WTC11 (cell line): ENCODE data around the gene CHFR. TPM values are rescaled to one million over a fixed set of nuclear protein-coding genes. Genes with fewer than 3 reads are reported as not detected.

Source experiments
- ATAC-seq: fragments of 200-7000 bp; cut with Tn5 transposase; 2 replicates; pipeline ENCODE4 v1.10.0; 2021; ENCODE audit warnings: mild to moderate bottlenecking, moderate library complexity
- CTCF ChIA-PET: fragments of 300-600 bp; sonication (Branson Sonifier 250); formaldehyde crosslinking; loops from one replicate; lab custom pipeline; 2021; ENCODE audit warnings: antibody characterized with exemption; lab: Charles Lee
- POLR2A ChIA-PET: fragments of 350-600 bp; sonication (Branson Sonifier 250); formaldehyde crosslinking; loops from one replicate; lab custom pipeline; 2021; ENCODE audit warnings: antibody characterized with exemption; lab: Charles Lee
- DNase-seq: peaks from one replicate; pipeline ENCODE4 v3.0.0; 2021; ENCODE audit warnings: low spot score
- H3K27ac Mint-ChIP-seq: 2 replicates; pipeline ENCODE4 v1.8.0; 2021; ENCODE audit warnings: mixed read lengths
- H3K27me3 Mint-ChIP-seq: 2 replicates; pipeline ENCODE4 v1.8.0; 2021; ENCODE audit warnings: low read depth, mild to moderate bottlenecking, moderate library complexity, mixed read lengths
- H3K36me3 Mint-ChIP-seq: 2 replicates; pipeline ENCODE4 v1.8.0; 2021; ENCODE audit warnings: mixed read lengths
- H3K4me1 Mint-ChIP-seq: 2 replicates; pipeline ENCODE4 v1.8.0; 2022; ENCODE audit warnings: mixed read lengths
- H3K4me3 Mint-ChIP-seq: 2 replicates; pipeline ENCODE4 v1.8.0; 2021; ENCODE audit warnings: mild to moderate bottlenecking, moderate library complexity, mixed read lengths
- H3K9me3 Mint-ChIP-seq: 2 replicates; pipeline ENCODE4 v1.8.0; 2021; ENCODE audit warnings: mixed read lengths
- ATF6 ChIP-seq: sonication (generic); formaldehyde crosslinking; IDR thresholded peaks from 2 replicates; pipeline ENCODE4 v1.8.1; 2023; ENCODE audit warnings: mild to moderate bottlenecking, missing genetic modification reagents
- CREM ChIP-seq: sonication (generic); formaldehyde crosslinking; IDR thresholded peaks from 2 replicates; pipeline ENCODE4 v1.8.1; 2022; ENCODE audit warnings: mild to moderate bottlenecking, missing genetic modification reagents, moderate library complexity
- EMX1 ChIP-seq: fragments of 250-450 bp; sonication (Bioruptor Pico); IDR thresholded peaks from 2 replicates; pipeline ENCODE4 v1.8.0; 2021; ENCODE audit warnings: mild to moderate bottlenecking
- FOXP1 ChIP-seq: sonication (generic); formaldehyde crosslinking; IDR thresholded peaks from 2 replicates; pipeline ENCODE4 v1.8.0; 2022; ENCODE audit warnings: missing genetic modification reagents, mild to moderate bottlenecking, moderate library complexity, borderline replicate concordance
- HMGXB4 ChIP-seq: sonication (generic); formaldehyde crosslinking; IDR thresholded peaks from 2 replicates; pipeline ENCODE4 v1.8.1; 2023; ENCODE audit warnings: mild to moderate bottlenecking, moderate library complexity, missing genetic modification reagents
- MAX ChIP-seq: sonication (generic); formaldehyde crosslinking; IDR thresholded peaks from 2 replicates; pipeline ENCODE4 v1.8.0; 2022; ENCODE audit warnings: mild to moderate bottlenecking, missing genetic modification reagents
- NFATC4 ChIP-seq: fragments of 250-450 bp; sonication (Bioruptor Pico); IDR thresholded peaks from 2 replicates; pipeline ENCODE4 v1.9.0; 2021; ENCODE audit warnings: mild to moderate bottlenecking
- NFE2L1 ChIP-seq: sonication (generic); formaldehyde crosslinking; IDR thresholded peaks from 2 replicates; pipeline ENCODE4 v1.8.1; 2023; ENCODE audit warnings: missing genetic modification reagents
- NR1H2 ChIP-seq: sonication (generic); formaldehyde crosslinking; IDR thresholded peaks from 2 replicates; pipeline ENCODE4 v1.9.0; 2021; ENCODE audit warnings: mild to moderate bottlenecking, moderate library complexity, missing genetic modification reagents
- OVOL2 ChIP-seq: fragments of 250-450 bp; sonication (Bioruptor Pico); IDR thresholded peaks from 2 replicates; pipeline ENCODE4 v1.9.0; 2021; ENCODE audit warnings: mild to moderate bottlenecking, borderline replicate concordance
- PREB ChIP-seq: sonication (generic); formaldehyde crosslinking; IDR thresholded peaks from 2 replicates; pipeline ENCODE4 v1.8.1; 2022; ENCODE audit warnings: mild to moderate bottlenecking, missing genetic modification reagents, moderate library complexity, borderline replicate concordance
- SMAD3 ChIP-seq: sonication (generic); formaldehyde crosslinking; IDR thresholded peaks from 2 replicates; pipeline ENCODE4 v1.8.0; 2022; ENCODE audit warnings: missing genetic modification reagents, mild to moderate bottlenecking, borderline replicate concordance
- SMAD4 ChIP-seq: sonication (generic); formaldehyde crosslinking; IDR thresholded peaks from 2 replicates; pipeline ENCODE4 v1.8.0; 2022; ENCODE audit warnings: mild to moderate bottlenecking, missing genetic modification reagents
- TCF7 ChIP-seq: sonication (generic); formaldehyde crosslinking; IDR thresholded peaks from 2 replicates; pipeline ENCODE4 v1.8.0; 2022; ENCODE audit warnings: mild to moderate bottlenecking, low read depth, missing genetic modification reagents, moderate library complexity
- TEAD4 ChIP-seq: sonication (generic); formaldehyde crosslinking; IDR thresholded peaks from 2 replicates; pipeline ENCODE4 v1.8.0; 2022; ENCODE audit warnings: mild to moderate bottlenecking, missing genetic modification reagents
- ZBTB21 ChIP-seq: sonication (generic); formaldehyde crosslinking; IDR thresholded peaks from 2 replicates; pipeline ENCODE4 v1.8.1; 2023; ENCODE audit warnings: mild to moderate bottlenecking, missing genetic modification reagents, borderline replicate concordance
- ZMAT4 ChIP-seq: fragments of 250-450 bp; sonication (Bioruptor Pico); IDR thresholded peaks from 2 replicates; pipeline ENCODE4 v1.9.0; 2021; ENCODE audit warnings: mild to moderate bottlenecking
- ZNF121 ChIP-seq: sonication (generic); formaldehyde crosslinking; IDR thresholded peaks from 2 replicates; pipeline ENCODE4 v1.8.0; 2023; ENCODE audit warnings: missing genetic modification reagents
- ZNF138 ChIP-seq: sonication (generic); formaldehyde crosslinking; conservative IDR thresholded peaks from 2 replicates; pipeline ENCODE4 v1.8.1; 2022; ENCODE audit warnings: mild to moderate bottlenecking, moderate library complexity, missing genetic modification reagents
- ZNF219 ChIP-seq: sonication (generic); formaldehyde crosslinking; IDR thresholded peaks from 2 replicates; pipeline ENCODE4 v1.8.0; 2023; ENCODE audit warnings: missing genetic modification reagents, mild to moderate bottlenecking, borderline replicate concordance
- ZNF281 ChIP-seq: sonication (generic); formaldehyde crosslinking; IDR thresholded peaks from 2 replicates; pipeline ENCODE4 v1.8.0; 2023; ENCODE audit warnings: mild to moderate bottlenecking, missing genetic modification reagents
- ZNF423 ChIP-seq: fragments of 250-450 bp; sonication (Bioruptor Pico); IDR thresholded peaks from 2 replicates; pipeline ENCODE4 v2.1.2; 2022; ENCODE audit warnings: mild to moderate bottlenecking, moderate library complexity
- ZNF532 ChIP-seq: fragments of 250-450 bp; sonication (Bioruptor Pico); IDR thresholded peaks from 2 replicates; pipeline ENCODE4 v1.9.0; 2021; ENCODE audit warnings: mild to moderate bottlenecking, borderline replicate concordance
- ZSCAN18 ChIP-seq: fragments of 250-450 bp; sonication (Bioruptor Pico); IDR thresholded peaks from 2 replicates; pipeline ENCODE4 v2.1.2; 2022; ENCODE audit warnings: mild to moderate bottlenecking, moderate library complexity
- total RNA-seq: library from RNA; stranded (reverse); gene quantifications from 3 replicates; pipeline ENCODE4 v1.2.3, GENCODE V29; 2021

Gene CHFR
- total RNA-seq, 1 experiment from 2014 or later: 58.7 TPM

GRCh38 chr12:132852496-132852895 lies 34.9 kb downstream of the CHFR start:
- no peak for DNase-seq
- no peak for TF ChIP-seq ZBTB21 (CRISPR knock-in tag)
- no peak for TF ChIP-seq ZNF121 (CRISPR knock-in tag)
- TF ChIP-seq NFE2L1 (CRISPR knock-in tag): no peak
- no peak for TF ChIP-seq SMAD3 (CRISPR knock-in tag)
- TF ChIP-seq TCF7 (CRISPR knock-in tag): no peak
- TF ChIP-seq MAX (CRISPR knock-in tag): no peak
- TF ChIP-seq NFATC4 (CRISPR knock-in tag): no peak
- no peak for TF ChIP-seq NR1H2 (CRISPR knock-in tag)
- TF ChIP-seq ZNF281 (CRISPR knock-in tag): no peak
- TF ChIP-seq ZNF219 (CRISPR knock-in tag): no peak
- TF ChIP-seq ZNF138: no peak
- no peak for TF ChIP-seq PREB (CRISPR knock-in tag)
- TF ChIP-seq SMAD4 (CRISPR knock-in tag): no peak
- no peak for TF ChIP-seq ZNF423 (CRISPR knock-in tag)
- no peak for TF ChIP-seq FOXP1 (CRISPR knock-in tag)
- TF ChIP-seq OVOL2: no peak
- no peak for TF ChIP-seq TEAD4 (CRISPR knock-in tag)
- no peak for TF ChIP-seq CREM
- TF ChIP-seq ZMAT4: no peak
- no peak for TF ChIP-seq ATF6 (CRISPR knock-in tag)
- TF ChIP-seq, all 79 proteins: peak for 0
- ChIA-PET CTCF (interaction anchor here (1.0 kb wide), 1 partner anchor 52 kb away, joined by 4 read pairs; no protein-coding TSS in a partner anchor), POLR2A (no interaction called here)
- H3K9me3 Mint-ChIP-seq: no peaks in the 10 kb centered on the region
- no peaks in the 10 kb centered on the region for H3K27me3 Mint-ChIP-seq
- peaks cover 13% of the 10 kb centered on the region for H3K4me1 Mint-ChIP-seq
- ATAC-seq: no peak
- H3K4me3 Mint-ChIP-seq: no peak overlapping the region
- H3K27ac Mint-ChIP-seq: no peak overlapping the region
- peaks cover 40% of the 10 kb centered on the region for H3K36me3 Mint-ChIP-seq

GRCh38 chr12:132851465-132851864 lies 35.9 kb downstream of the CHFR start:
- Mint-ChIP-seq H3K9me3 (no peaks in the 10 kb centered on the region), H3K4me3 (no peak overlapping the region), H3K36me3 (peaks cover 45% of the 10 kb centered on the region), H3K27me3 (no peaks in the 10 kb centered on the region), H3K27ac (no peak overlapping the region; the same call in none of the 2 replicates), H3K4me1 (peaks cover 22% of the 10 kb centered on the region)
- CTCF ChIA-PET: no interaction called here
- POLR2A ChIA-PET: no interaction called here
- no peak for ATAC-seq
- no peak for DNase-seq
- TF ChIP-seq EMX1 (CRISPR knock-in tag): no peak
- no peak for TF ChIP-seq HMGXB4 (CRISPR knock-in tag)
- no peak for TF ChIP-seq ZNF532 (CRISPR knock-in tag)
- no peak for TF ChIP-seq ZSCAN18 (CRISPR knock-in tag)
